COLO668 (cell line): ENCODE results near the gene ARHGEF28.
A peak's percentile ranks its signal among the peaks of the same experiment; 100 is the strongest.

Experiments
- DNase-seq: peaks from one replicate; lab custom pipeline; 2025; ENCODE audit not compliant: unreplicated experiment; lab: John Stamatoyannopoulos, UW

Gene ARHGEF28

DNA sequence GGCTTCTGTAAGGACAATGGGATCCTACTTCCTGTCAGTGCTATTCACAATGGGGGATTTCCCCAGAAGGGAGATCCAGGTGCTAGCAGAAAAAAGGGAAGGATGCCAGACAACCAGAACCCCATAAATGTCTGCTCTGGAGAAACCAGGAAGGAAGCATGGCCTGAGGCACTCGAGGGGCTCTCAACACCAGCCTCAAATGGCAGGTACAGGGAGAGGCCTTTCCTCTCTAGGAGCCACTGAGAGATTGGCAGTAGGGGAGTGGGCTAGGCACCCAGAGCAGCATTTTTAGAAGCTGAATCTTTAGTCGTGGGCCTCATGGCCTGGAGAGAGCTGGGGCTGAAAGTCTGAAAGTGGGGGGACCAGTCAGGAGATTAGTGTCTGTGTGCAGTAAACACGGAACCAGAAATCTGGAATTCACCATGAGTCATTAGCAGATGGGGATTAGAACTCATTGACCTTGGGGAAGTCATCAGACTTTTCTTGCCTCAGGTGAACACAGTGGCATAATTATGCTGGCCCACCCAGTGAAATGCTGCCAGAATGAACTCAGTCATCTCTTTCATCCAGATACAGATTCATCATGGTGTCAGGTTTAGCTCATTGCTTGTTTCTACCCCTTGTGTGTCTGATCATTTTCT, 28.3 kb downstream of the ARHGEF28 start:
- peak; percentile 19 for DNase-seq

DNA sequence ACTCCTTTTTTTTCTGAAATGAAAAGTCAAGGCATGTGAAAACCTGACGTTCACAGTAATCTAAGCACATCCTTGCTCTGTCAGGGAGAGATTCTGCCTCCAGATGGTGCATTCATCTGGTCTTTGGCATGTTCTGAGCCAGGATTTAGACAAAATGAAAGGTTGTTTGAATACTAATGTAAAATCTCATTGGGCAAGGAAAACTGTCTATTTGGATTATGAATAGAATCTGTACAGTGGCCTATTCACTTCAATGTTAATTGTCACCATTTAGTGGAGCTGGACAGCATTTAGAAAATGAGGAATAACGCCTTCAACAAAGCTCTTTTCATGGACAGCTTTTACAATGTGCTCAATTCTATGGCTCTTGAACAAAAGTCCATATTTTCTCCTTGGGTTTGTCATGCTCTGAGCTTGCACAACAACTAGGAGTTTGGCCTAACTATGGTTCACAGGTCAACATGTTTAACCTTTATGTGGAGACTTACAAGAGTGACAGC, 28.9 kb downstream of the ARHGEF28 start:
- DNase-seq: no peak

DNA sequence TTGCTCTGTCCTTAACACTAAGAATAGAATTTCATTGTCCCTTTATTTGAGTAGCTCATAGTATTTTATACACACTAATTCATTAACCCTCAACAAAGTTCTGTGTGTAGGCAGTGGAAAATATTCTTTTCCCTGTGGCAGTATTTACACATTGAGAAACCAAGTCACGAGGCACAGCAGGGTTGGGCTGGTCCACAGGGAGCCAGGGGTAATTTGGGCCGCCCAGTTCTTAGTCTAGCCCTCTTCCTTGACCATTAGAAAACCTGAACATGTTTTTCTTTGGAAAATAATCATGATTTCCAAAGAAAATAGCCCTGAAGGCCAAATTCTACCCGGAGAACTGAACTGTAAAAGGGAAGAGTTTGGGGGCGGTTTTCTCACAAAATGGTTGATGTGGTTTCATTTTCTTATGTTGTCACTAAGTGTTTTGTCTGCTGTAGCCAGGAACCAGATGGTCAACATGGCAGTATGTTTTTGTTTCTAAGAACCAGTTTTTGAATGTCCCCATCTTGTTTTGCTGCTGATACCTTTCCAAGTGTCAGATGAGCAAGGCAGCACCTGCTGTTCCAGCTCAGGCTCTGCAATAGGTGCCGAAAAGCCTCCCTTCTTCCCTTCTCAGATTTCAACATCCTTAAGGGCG, 29.6 kb downstream of the ARHGEF28 start:
- DNase-seq: no peak

DNA sequence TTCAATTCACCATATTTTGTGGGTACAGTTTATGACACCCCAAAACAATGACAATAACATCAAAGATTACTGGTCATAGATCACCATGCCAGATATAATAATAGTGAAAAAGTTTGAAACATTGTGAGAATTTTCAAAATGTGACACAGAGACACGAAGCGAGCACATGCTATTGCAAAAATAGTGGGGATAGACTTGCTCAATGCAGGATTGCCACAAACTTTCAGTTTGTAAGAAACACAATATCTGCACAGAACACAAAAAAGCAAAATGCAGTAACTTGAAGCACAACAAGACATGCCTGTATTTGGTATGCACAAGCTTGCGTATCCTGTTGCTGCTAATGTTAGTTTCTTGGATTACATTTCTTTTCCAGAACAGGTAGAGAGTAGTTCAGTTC, 35.8 kb downstream of the ARHGEF28 start:
- DNase-seq: no peak

DNA sequence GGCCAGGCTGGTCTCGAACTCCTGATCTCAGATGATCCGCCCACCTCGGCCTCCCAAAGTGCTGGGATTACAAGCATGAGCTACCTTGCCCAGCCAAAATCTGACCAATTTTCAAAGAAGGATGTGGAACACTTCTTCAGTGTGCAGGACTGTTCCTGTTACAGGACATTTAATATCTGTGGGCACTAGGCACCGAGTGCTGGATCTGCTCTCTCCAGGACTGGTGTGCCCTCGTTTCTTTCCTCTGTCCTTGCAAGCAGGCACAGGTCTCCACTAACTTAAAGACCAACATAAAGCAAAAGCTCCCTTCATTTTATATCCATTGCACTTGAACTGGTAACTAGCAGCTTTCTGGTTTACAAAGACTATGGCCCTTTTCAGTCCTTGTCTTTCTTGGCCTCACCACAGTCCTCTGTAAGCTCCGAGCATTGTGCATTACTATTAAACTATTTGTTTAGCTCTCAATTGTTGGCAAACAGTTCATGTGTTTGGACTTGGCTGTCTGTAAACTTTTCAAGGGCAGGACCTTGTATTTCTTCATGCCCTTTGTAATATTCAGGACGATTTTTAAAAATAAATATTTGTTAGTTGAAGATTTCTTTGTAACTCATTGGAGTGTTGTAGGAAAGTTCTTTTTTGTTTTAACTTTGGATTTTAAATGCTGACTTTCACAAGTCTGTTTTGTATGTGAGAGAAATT, 37.3 kb downstream of the ARHGEF28 start:
- no peak for DNase-seq

DNA sequence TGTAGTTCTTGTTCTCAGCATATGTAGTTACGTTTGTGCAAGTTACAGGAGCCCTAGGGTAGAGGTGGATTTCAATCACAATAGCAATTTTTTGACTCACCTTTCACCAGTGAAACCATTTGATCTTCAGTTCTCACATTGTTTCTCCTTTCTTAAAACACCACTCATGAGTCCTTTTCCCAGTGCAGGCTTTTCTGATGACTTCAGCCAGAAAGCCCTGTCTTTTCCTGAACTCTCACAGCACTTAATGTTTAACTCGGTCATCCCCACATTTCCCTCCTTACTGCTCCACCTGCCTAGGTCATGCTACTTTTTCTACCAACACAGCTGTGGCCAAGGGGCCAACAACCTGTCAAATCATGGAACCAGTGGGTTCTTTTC, 37.9 kb downstream of the ARHGEF28 start:
- no peak for DNase-seq

DNA sequence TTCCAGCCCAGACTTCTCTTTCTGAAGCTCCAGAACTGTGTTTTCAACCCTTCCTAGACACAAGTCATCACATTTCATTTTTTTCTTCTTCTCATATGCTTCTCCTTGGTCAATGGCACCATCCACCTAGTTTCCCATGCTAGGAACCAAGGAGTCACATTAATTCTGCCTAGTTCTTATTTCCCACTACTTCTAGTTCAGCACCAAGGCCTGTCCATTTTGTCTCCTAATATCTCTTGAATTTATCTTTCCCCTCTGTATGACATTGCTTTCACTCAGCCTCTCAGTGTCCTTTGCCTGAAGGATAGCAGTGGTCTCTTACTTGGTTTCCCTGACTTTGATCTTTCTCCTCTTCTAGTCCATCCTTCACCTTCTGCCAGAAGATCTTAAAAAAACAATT, 38.8 kb downstream of the ARHGEF28 start:
- DNase-seq: no peak

DNA sequence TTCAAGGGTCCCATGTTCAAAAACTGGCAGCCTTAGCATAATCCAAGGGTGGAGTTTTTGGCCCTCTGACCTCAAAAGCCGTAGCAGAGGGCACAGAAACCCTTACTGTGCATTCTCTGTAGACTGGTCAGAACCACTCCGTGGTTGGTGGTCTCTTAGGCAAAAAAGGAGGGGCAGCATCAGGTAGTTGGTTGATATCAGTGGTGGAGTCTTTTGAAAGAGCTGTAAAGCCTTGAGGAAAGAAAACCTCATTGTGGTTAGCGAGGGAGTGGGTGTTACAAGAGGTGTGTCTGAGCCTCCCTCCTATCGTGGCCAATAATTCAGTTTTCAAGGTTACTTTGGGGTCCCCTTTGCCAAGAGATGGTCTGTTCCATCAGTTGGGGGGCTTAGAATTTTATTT, 40.9 kb downstream of the ARHGEF28 start:
- no peak for DNase-seq

DNA sequence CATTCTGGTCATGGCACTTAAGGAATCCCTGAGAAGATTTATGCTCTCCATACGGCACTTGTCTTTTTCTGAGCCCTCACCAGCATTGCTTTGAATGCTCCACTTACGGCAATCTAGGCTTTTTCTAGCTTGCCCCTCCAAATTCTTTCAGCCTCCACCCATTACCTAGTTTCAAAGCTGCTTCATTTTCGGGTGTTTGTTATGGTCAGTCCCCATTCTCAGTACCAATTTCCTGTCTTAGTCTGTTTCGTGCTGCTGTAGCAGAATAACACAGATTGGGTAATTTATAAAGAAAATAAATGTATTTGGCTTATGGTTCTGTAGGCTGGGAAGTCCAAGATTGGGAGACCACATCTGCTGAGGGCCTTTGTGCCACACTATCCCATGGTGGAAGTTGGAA, 42.0 kb downstream of the ARHGEF28 start:
- DNase-seq: no peak

DNA sequence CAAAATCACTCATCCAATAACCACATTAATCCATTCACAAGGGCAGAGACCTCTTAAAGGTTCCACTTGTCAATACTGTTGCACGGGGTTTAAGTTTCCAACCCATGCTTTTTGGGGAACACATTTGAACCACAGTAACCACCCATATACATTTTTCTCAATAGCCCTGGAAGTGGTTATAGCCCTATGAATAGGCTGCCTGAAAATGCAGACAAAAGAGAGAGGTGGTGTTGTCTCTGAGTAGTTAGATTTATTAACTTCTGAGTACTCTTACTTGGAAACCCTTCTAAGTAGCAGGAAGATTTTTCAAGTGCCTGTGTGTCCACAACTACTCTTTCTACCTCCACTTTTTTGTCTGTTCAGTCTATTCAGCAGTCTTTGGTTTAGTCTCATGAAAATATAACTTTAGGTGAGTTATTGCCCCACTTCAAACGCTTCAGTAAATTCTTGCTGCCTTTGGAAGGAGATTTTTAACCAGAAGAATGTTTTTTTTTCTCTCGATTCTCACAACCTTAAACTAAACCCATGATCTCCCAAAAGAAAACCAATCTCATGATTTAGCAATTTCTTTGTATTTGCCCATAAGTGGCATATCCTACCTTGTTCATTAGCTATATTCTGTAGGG, 42.6 kb downstream of the ARHGEF28 start:
- no peak for DNase-seq

DNA sequence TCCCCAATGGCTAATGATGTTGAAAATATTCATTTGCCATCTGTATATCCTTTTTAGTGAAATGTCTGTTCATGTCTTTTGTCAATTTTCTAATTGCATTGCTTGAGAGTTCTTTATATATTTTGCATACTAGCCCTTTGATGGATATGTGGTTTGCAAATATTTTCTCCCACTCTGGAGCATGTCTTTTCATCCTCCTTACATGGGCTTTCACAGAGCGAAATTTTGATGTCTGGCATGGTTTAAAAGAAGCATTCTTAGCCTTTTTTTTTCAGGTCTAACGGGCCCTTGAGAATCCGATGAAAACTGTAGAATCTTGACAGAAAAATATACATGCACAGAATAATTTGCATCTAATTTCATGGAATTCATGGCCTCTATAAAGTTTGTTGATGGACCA, 44.7 kb downstream of the ARHGEF28 start:
- no peak for DNase-seq

DNA sequence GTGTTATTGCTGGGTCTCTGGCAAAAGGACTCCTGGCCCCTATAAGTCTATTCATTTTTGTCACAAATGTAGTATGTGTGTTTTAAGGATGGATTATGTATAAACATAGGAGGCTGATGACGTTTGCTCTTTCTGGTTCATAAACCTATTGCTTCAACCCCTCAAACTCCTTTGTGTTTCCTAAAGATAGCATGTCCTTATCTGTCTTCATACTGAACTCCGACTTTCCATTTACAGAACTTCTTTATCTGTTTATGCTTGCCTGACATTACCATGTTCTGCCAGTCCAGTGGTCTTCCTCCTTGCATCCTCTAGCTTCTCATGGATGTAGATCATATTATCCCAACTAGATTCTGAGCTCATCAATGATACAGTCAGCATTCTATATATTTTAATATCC, 46.1 kb downstream of the ARHGEF28 start:
- DNase-seq: no peak

DNA sequence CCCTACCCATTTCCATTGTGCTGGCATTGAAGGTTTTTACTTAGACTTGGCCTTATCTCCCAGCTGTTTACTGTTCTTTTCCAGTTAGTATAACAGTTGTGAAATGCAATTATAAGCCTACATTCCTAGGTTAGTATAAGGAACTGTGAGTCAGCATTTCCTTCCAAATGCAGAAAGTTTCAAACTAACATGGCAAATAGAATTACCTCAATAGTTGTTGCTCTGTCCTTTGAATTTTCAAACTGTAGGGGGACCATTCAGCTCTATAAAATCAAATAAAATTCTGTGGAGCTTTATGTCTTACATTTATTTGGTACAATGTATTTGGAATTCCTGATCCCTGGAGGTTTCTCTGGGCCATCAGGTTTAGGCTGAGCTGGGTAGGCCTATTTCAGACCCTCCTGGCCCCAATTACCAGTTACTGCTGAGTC, 47.2 kb downstream of the ARHGEF28 start:
- no peak for DNase-seq

DNA sequence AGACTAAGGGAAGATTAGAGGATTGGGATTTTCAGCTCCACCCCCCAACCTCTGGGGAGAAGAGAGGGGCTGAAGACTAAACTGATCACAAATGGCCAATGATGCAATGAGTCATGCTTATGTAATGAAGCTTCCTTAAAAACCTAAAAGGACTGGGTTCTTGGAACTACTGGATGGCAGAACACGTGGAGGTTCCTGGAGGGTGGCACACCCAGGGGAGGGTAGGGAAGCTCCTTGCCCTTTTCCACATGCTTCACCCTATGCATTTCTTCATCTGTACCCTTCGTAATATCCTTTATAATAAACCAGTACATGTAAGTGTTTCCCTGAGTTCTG, 48.6 kb downstream of the ARHGEF28 start:
- DNase-seq: no peak

DNA sequence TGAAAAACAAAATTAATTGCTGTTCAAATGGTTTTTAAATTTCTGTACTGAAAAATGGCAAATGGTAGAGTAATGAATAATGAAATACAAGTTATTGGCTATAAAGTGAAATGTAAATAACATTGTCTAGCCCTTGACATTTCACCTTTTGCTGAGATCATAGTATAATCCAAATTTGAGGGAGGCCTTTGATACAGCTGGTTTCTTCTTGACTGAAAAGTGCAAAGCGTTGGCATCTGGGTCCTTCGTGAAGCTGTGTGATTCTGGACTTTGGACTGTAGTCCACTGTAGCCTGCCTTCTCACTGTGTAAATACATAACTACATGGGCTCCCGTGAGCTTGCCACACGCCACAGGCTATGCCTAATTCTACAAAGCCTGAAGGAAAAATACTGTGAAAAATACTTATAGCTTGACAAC, 52.3 kb downstream of the ARHGEF28 start:
- DNase-seq: peak; percentile 58

DNA sequence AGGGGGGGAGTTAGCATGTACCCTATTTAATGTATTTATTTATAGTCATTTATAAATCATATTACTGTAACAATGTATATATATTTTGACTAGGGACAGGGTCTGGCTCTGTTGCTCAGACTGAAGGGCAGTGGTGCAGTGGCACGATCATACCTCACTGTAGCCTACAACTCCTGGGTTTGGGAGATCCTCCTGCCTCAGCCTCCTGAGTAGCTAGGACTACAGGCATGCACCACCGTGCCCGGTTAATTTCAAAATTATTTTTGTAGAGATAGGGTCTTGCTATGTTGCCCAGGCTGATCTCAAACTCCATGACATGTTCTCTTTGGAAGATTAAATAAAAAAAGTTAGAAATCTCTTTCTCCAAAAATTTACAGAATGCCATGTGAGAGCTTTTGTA, 52.8 kb downstream of the ARHGEF28 start:
- DNase-seq: no peak

DNA sequence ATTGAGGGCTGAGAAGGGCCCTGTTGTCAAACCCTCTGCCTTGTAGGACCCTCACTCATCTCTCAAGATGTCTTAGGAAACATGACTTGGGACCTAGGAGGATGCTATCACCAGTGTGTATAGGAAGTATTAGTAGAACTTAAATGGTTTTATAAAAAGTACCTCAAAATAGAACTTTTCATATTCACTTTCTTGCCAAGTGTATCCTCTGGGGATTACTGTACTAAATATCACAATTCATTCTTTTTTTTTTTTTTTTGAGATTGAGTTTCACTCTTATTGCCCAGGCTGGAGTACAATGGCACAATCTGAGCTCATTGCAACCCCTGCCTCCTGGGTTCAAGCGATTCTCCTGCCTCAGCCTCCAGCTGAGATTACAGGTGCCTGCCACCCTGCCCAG, 56.2 kb downstream of the ARHGEF28 start:
- DNase-seq: no peak

DNA sequence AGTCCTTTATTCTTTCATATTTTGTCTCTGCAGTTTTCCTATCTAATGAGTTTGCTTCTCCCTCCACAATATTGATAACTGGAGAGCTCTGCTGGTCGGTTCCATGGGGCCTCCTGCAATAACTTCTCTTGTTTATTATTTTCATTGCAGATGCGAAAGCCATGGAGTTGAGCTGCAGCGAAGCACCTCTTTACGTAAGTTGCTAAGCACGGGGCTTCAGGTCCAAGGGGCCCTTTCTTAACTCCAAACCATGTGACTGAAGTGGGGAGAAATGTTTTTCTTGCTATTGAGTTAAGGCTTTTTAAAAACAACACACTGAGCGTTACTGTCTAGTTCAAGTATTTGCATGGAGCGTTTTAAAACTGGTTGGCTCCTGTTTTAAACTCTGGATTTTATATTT, 58.7 kb downstream of the ARHGEF28 start:
- DNase-seq: no peak

DNA sequence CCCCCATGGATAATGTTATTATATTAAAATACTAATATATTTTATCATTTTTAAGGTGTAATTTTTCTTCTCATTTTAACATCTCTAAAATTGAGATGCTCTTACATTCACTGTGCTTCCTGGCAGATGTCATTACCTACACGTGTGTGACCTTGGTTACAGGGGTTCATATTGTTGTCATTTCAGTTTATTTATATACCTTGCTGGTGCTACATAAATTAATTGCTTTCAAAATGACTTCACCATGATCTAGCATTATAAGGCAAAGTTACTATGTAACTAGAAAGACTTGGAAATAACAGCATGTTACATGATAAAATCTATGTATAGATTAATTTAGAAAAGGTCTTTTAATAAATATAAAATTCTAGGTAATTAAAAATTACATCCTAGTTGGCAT, 60.9 kb downstream of the ARHGEF28 start:
- DNase-seq: no peak

DNA sequence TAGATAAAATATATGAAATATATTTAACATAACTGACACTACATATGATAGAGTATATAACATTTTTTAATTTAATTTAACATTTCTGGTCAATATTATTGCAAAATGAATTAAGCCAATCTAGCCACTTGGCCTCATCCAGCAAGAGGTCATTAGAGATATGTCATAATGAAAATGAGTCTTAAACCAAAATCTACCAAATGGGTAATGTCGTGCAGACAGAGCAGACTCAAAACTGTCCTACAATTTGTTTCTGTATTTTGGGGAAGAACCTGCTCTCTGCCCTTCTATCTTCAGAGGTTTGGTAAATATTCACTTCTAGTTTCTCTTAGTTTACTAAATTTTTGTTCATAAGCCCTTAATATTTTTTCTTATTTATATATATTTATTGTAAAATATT, 61.4 kb downstream of the ARHGEF28 start:
- DNase-seq: no peak

DNA sequence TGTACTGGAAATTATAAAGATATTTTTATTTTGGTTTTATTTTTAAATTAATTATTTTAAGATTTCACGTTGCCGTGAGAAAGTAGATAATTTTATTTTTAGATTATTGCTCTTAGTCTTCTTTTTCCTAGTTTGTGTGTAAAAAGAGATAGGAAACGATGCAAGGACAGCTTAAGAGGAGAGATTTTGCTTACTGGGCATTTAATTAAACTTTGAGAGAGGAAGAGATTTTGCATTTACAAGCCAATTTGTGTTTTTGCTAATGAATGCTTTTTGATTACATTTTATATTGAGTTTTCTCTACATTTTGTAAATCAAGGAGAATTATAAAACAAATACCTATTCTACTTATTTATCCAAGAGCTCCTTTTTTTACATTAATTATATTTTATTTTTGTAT, 64.0 kb downstream of the ARHGEF28 start:
- no peak for DNase-seq
